RWPE1 (cell line): ENCODE measurements around the gene GRB2.
A peak's percentile ranks its signal among the peaks of the same experiment; 100 is the strongest.

Experiments
- CTCF ChIA-PET: fragments of 350-600 bp; sonication (Branson Sonifier 250); formaldehyde crosslinking; extraction: SDS; loops from one replicate; lab custom pipeline; 2021; lab: Yijun Ruan, JAX
- POLR2A ChIA-PET: fragments of 400-600 bp; formaldehyde crosslinking; extraction: SDS; loops from one replicate; lab custom pipeline; 2020; ENCODE audit warnings: antibody characterized with exemption; ENCODE audit not compliant: low non-redundant PET; lab: Yijun Ruan, JAX
- DNase-seq: peaks from one replicate; pipeline ENCODE4 v3.0.0; 2012; ENCODE audit warnings: low spot score
- H3K27ac ChIP-seq: fragments of 450-650 bp; 2 replicates; pipeline ENCODE4 v1.5.1; 2017
- TF ChIP-seq, protein P1 (sequence below): fragments of 450-650 bp; conservative IDR thresholded peaks from 2 replicates; pipeline ENCODE4 v1.5.1; 2017; ENCODE audit warnings: low read depth, mild to moderate bottlenecking

Gene GRB2

DNA sequence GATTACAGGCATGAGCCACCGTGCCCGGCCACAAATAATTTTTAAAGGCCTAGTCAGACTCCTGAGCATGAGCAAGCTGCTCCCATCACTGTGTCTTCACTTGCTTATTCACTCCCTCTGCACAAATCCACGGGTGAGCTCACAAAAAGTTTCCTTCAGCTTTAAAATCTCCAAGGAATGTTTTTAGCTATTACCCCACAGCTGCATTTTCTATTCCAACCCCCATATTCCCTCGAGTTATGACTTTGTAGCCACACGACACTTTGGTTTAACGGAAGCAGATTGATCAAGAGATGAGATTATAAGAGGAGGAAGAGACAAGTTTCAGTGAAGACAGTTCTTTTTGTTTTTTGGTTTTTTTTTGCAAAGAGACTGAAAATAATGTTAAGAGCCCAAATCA is 67.1 kb downstream of the GRB2 start:
- ChIA-PET CTCF (no interaction called here), POLR2A (no interaction called here)
- H3K27ac ChIP-seq = no peak overlapping the region
- TF ChIP-seq, protein P1, sequence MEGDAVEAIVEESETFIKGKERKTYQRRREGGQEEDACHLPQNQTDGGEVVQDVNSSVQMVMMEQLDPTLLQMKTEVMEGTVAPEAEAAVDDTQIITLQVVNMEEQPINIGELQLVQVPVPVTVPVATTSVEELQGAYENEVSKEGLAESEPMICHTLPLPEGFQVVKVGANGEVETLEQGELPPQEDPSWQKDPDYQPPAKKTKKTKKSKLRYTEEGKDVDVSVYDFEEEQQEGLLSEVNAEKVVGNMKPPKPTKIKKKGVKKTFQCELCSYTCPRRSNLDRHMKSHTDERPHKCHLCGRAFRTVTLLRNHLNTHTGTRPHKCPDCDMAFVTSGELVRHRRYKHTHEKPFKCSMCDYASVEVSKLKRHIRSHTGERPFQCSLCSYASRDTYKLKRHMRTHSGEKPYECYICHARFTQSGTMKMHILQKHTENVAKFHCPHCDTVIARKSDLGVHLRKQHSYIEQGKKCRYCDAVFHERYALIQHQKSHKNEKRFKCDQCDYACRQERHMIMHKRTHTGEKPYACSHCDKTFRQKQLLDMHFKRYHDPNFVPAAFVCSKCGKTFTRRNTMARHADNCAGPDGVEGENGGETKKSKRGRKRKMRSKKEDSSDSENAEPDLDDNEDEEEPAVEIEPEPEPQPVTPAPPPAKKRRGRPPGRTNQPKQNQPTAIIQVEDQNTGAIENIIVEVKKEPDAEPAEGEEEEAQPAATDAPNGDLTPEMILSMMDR = no peak
- no peak for DNase-seq

DNA sequence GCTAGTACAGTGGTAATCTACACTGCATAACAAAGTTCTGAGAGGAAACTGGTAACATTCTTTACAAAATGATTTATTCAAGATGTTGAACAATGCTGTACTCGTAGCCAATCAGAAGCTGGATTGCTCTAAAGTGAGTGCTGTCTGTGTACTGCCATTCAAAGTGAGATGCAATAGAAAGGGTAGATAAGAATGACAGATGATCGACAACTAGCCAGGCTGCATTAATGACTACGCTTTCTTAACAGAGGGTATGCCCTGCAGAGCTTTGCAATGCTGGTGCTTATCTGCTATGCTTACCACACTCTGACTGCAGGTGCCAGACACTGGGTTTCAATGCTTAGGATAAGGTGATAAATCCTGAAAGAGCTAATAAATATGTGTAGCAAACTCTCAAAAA is 70.2 kb downstream of the GRB2 start:
- DNase-seq = no peak
- CTCF ChIA-PET = interaction anchor here (1.0 kb wide), 2 partner anchors 12 to 13 kb away, joined by 4 to 9 read pairs; no protein-coding TSS in a partner anchor
- TF ChIP-seq, protein P1 = no peak
- POLR2A ChIA-PET = no interaction called here
- H3K27ac ChIP-seq = no peak overlapping the region

DNA sequence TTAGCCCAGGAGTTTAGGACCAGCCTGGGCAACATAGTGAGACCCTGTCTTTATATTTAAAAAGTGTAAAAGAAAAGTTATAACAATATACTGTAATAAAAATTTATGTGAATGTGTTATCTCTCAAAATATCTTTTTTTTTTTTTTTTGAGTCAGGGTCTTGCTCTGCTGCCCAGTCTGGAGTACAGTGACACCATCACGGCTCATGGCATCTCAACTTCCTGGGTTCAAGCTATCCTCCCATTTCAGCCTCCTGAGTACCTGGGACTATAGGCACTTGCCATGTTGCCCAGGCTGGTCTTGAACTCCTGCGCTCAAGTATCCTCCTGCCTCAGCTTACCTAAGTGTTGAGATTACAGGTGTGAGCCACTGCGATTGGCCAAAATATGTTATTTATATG is 70.8 kb downstream of the GRB2 start:
- H3K27ac ChIP-seq = no peak overlapping the region

DNA sequence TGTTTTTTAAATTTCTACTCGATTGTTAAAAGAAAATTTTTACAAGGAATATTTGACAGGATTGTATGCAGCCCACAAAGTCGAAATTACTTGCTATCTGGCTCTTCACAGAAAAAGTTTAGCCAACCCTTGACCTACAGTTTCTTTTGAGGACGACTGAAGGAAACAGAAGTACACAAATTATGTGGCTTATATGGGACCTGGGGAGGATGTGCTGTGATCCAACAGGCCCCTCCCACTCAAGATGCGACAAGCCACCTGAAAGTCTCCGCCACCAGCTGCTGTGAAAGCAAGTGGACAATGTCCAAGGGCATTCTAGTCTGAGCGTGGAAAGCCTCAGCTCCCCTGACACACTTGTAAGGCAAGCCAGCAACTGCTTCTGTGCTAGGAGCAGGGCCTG is 73.8 kb downstream of the GRB2 start:
- TF ChIP-seq, protein P1 = no peak
- POLR2A ChIA-PET = interaction anchor here (1.0 kb wide), 1 partner anchor 9 kb away, joined by 3 read pairs; no protein-coding TSS in a partner anchor
- CTCF ChIA-PET = interaction anchor here (0.5 to 0.9 kb wide), 2 partner anchors 72 to 371 kb away, joined by 3 to 5 read pairs; no protein-coding TSS in a partner anchor
- DNase-seq = no peak
- H3K27ac ChIP-seq = no peak overlapping the region

More for the DNA sequence above, 70.8 kb downstream of the GRB2 start:
- TF ChIP-seq, protein P1 = no peak
- CTCF ChIA-PET = interaction anchor here (0.7 kb wide), 1 partner anchor 564 kb away, joined by 3 read pairs; no protein-coding TSS in a partner anchor
- POLR2A ChIA-PET = no interaction called here
- no peak for DNase-seq

DNA sequence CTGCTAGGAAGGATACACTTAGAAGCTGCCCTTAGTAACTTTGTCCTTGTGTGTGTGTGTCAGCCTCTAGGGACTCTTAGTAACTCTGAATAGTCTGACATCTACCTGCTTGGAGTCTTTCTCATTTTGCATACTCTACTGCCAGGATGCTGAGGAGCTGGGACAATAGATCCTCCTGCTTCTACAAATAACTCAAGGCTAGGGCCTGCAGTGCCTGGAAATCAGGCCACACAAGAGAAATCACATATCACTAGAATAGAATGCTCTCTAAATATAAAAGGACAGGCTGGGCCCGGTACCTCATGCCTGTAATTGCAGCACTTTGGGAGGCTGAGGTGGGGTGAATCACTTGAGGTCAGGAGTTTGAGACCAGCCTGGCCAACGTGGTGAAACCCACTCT is 77.7 kb downstream of the GRB2 start:
- DNase-seq = no peak
- no peak overlapping the region for H3K27ac ChIP-seq
- CTCF ChIA-PET = no interaction called here
- TF ChIP-seq, protein P1 = no peak
- POLR2A ChIA-PET = no interaction called here

DNA sequence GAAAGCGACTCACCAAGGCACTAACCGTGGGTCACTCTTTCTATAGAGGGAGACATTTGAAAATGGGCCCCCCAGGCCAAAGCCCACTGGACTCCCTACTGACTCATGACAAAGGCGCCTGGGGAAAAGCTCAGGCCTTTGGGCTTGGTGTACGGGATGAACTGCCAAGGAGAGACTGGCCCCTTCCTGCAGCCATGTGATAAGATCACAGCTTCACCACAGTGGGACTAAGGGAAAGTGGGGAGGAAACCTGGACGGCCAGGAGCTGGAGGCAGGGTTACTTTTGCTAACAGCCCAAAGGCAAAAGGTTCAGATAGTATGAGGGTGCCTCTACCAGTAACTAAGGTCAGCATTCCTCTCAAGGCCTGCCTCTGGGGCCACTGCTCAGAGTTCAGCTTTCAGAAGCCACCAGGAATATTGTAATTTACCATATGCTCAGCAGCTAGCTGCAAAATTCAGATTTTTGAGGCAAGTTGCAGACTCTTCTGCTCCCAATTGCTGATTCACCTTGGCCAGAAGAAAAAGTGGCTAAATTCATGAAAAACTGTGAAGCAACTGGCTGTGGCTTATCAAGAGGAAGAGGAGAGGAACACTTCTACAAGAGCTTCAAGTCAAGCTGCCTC is 79.1 kb downstream of the GRB2 start:
- POLR2A ChIA-PET = interaction anchor here (0.6 kb wide), 1 partner anchor 13 kb away, joined by 6 read pairs; no protein-coding TSS in a partner anchor
- CTCF ChIA-PET = interaction anchor here (0.5 to 0.7 kb wide), 2 partner anchors 61 to 71 kb away, joined by 4 to 5 read pairs; no protein-coding TSS in a partner anchor
- TF ChIP-seq, protein P1 = no peak
- DNase-seq = no peak
- H3K27ac ChIP-seq = peak overlapping the region; percentile 37
